ENCODE results near the gene PIGC. TPM values are rescaled to one million over a fixed set of nuclear protein-coding genes. Genes with fewer than 3 reads are reported as not detected.
A peak's percentile ranks its signal among the peaks of the same experiment; 100 is the strongest.

Gene PIGC
- total RNA-seq, 1 donor from 2014 or later, result 12.7 TPM

- ATAC-seq (ENCODE audit: poor library complexity) (no peak), DNase-seq (no peak)
- intact Hi-C loops (cut with DNase I), result no loop called here
These were observed 25.8 kb upstream of the PIGC start for GRCh38 chr1:172469717-172470116.

GRCh38 chr1:172468296-172468695 lies 24.4 kb upstream of the PIGC start:
- intact Hi-C loops (cut with DNase I), result no loop called here
- ATAC-seq (ENCODE audit: poor library complexity), result no peak
- no peak for DNase-seq

- intact Hi-C loops (cut with DNase I), result no loop called here
- ATAC-seq (ENCODE audit: poor library complexity) (no peak), DNase-seq (no peak)
These were observed 23.6 kb upstream of the PIGC start for GRCh38 chr1:172467446-172467845.

- no peak for DNase-seq
- ATAC-seq (ENCODE audit: poor library complexity), result no peak
- intact Hi-C loops (cut with DNase I), result no loop called here
These were observed 23.0 kb upstream of the PIGC start for GRCh38 chr1:172466795-172467407.

GRCh38 chr1:172465617-172466016 lies 21.7 kb upstream of the PIGC start:
- intact Hi-C loops (cut with DNase I), result no loop called here
- ATAC-seq (ENCODE audit: poor library complexity) (peak; percentile 85), DNase-seq (no peak)

- no peak for ATAC-seq (ENCODE audit: poor library complexity)
- intact Hi-C loops (cut with DNase I), result no loop called here
- no peak for DNase-seq
These were observed 17.0 kb upstream of the PIGC start for GRCh38 chr1:172460887-172461315.

- no peak for ATAC-seq (ENCODE audit: poor library complexity)
- intact Hi-C loops (cut with DNase I), result no loop called here
- no peak for DNase-seq
These were observed 16.3 kb upstream of the PIGC start for GRCh38 chr1:172460177-172460576.

- intact Hi-C loops (cut with DNase I), result no loop called here
- DNase-seq (no peak), ATAC-seq (ENCODE audit: poor library complexity) (no peak)
These were observed 13.7 kb upstream of the PIGC start for GRCh38 chr1:172457479-172458130.

GRCh38 chr1:172456344-172456769 lies 12.5 kb upstream of the PIGC start:
- intact Hi-C loops (cut with DNase I), result no loop called here
- no peak for ATAC-seq (ENCODE audit: poor library complexity)
- DNase-seq, result no peak

- DNase-seq (no peak), ATAC-seq (ENCODE audit: poor library complexity) (no peak)
- intact Hi-C loops (cut with DNase I), result no loop called here
These were observed 11.6 kb upstream of the PIGC start for GRCh38 chr1:172455451-172455850.

GRCh38 chr1:172453607-172454006 lies 9.7 kb upstream of the PIGC start:
- ATAC-seq (ENCODE audit: poor library complexity) (no peak), DNase-seq (no peak)
- intact Hi-C loops (cut with DNase I), result no loop called here

- ATAC-seq (ENCODE audit: poor library complexity), result peak; percentile 15
- intact Hi-C loops (cut with DNase I), result no loop called here
- no peak for DNase-seq
These were observed 9.3 kb upstream of the PIGC start for GRCh38 chr1:172453153-172453545.

- intact Hi-C loops (cut with DNase I), result no loop called here
- no peak for DNase-seq
- peak; percentile 79 for ATAC-seq (ENCODE audit: poor library complexity)
These were observed 8.8 kb upstream of the PIGC start for GRCh38 chr1:172452536-172453152.

GRCh38 chr1:172451002-172451443 lies 7.2 kb upstream of the PIGC start:
- ATAC-seq (ENCODE audit: poor library complexity) (peak; percentile 38), DNase-seq (no peak)
- intact Hi-C loops (cut with DNase I), result no loop called here

GRCh38 chr1:172450524-172450885 lies 6.6 kb upstream of the PIGC start:
- ATAC-seq (ENCODE audit: poor library complexity), result no peak
- intact Hi-C loops (cut with DNase I), result no loop called here
- no peak for DNase-seq

GRCh38 chr1:172449585-172450523 lies 6.0 kb upstream of the PIGC start:
- ATAC-seq (ENCODE audit: poor library complexity), result peak; percentile 87
- intact Hi-C loops (cut with DNase I), result loop anchor here (10.0 kb wide), 1 partner anchor 355 kb away; no protein-coding TSS in a partner anchor
- peak; percentile 71 for DNase-seq

- no peak for ATAC-seq (ENCODE audit: poor library complexity)
- no peak for DNase-seq
- intact Hi-C loops (cut with DNase I), result loop anchor here (10.0 kb wide), 1 partner anchor 354 kb away; no protein-coding TSS in a partner anchor
These were observed 5.2 kb upstream of the PIGC start for GRCh38 chr1:172448995-172449584.

- intact Hi-C loops (cut with DNase I), result loop anchor here (10.0 kb wide), 1 partner anchor 353 kb away; no protein-coding TSS in a partner anchor
- DNase-seq (no peak), ATAC-seq (ENCODE audit: poor library complexity) (no peak)
These were observed 3.8 kb upstream of the PIGC start for GRCh38 chr1:172447641-172448040.

- no peak for DNase-seq
- intact Hi-C loops (cut with DNase I), result loop anchor here (10.0 kb wide), 1 partner anchor 352 kb away; no protein-coding TSS in a partner anchor
- no peak for ATAC-seq (ENCODE audit: poor library complexity)
These were observed 2.7 kb upstream of the PIGC start for GRCh38 chr1:172446547-172446946.
